Astrocyte (in vitro differentiated cells and primary cell): ENCODE results near the gene PRKCE.
"Not testable (repeated sequence)": the region's sequence is repeated elsewhere in the genome, so short reads cannot be mapped to it uniquely, and the experiment has no call there.

Experiments used
- CTCF ChIP-seq: IDR thresholded peaks from 2 replicates; pipeline ENCODE4 v1.5.1; 2011; ENCODE audit warnings: low read depth, mild to moderate bottlenecking, inconsistent platforms, low read length, moderate library complexity; ENCODE audit not compliant: insufficient read depth
- EZH2 ChIP-seq: IDR thresholded peaks from 2 replicates; pipeline ENCODE4 v1.6.1; 2012; ENCODE audit warnings: mild to moderate bottlenecking, low read length, inconsistent platforms; ENCODE audit not compliant: insufficient read depth

- TF ChIP-seq CTCF, EZH2: not testable (repeated sequence)
Measured at GRCh38 chr2:45917561-45918176, 266.2 kb downstream of the PRKCE start.
